ENCODE measurements around the gene KNSTRN. TPM values are rescaled to one million over a fixed set of nuclear protein-coding genes. Genes with fewer than 3 reads are reported as not detected.

The KNSTRN gene
- total RNA-seq, 1 donor from 2014 or later: 8.7 TPM

Other genes starting within 250 kb of the KNSTRN start
- 1.9 TPM for gene BUB1B, start 221.7 kb upstream of the KNSTRN start, total RNA-seq
- 29.5 TPM for gene PAK6, start 143.7 kb upstream of the KNSTRN start, total RNA-seq
- gene ANKRD63, start 99.7 kb upstream of the KNSTRN start, total RNA-seq: not detected
- 26.9 TPM for gene PLCB2, start 74.8 kb upstream of the KNSTRN start, total RNA-seq
- 26.2 TPM for gene INAFM2, start 59.0 kb upstream of the KNSTRN start, total RNA-seq
- gene CCDC9B, start 41.8 kb upstream of the KNSTRN start, total RNA-seq: 56.5 TPM
- gene PHGR1, start 31.7 kb upstream of the KNSTRN start, total RNA-seq: not detected
- 0.60 TPM for gene DISP2, start 24.5 kb upstream of the KNSTRN start, total RNA-seq
- gene IVD, start 23.1 kb downstream of the KNSTRN start, total RNA-seq: 109 TPM
- 29.0 TPM for gene BAHD1, start 58.2 kb downstream of the KNSTRN start, total RNA-seq
- gene CHST14, start 88.3 kb downstream of the KNSTRN start, total RNA-seq: 18.0 TPM
- gene CCDC32, start 182.3 kb downstream of the KNSTRN start, total RNA-seq: 28.9 TPM
- gene RPUSD2, start 186.6 kb downstream of the KNSTRN start, total RNA-seq: 8.4 TPM
- gene KNL1, start 211.5 kb downstream of the KNSTRN start, total RNA-seq: 1.2 TPM

All from ureter (tissue), 1 donor.